SK-N-MC (cell line): Measurements from ENCODE around the gene NCOA3.

Experiments used
- EZH2 ChIP-seq: fragments of 200-600 bp; sonication (generic); IDR thresholded peaks from one replicate; pipeline ENCODE4 v1.6.1; 2017; ENCODE audit warnings: antibody characterized with exemption
- POLR2AphosphoS5 ChIP-seq: IDR thresholded peaks from 2 replicates; pipeline ENCODE4 v1.6.1; 2012; ENCODE audit warnings: mild to moderate bottlenecking, low read depth, low read length, borderline replicate concordance

GRCh38 chr20:47623206-47623605, 121.5 kb downstream of the NCOA3 start:
- TF ChIP-seq EZH2 (no peak), POLR2AphosphoS5 (no peak)
